NB4 (cell line): ENCODE results near the gene AXL.

Experiments
- CTCF ChIP-seq: IDR thresholded peaks from one replicate; pipeline ENCODE4 v1.5.1; 2012; ENCODE audit warnings: low read depth, low read length
- MAX ChIP-seq: IDR thresholded peaks from 2 replicates; pipeline ENCODE4 v1.6.1; 2011; ENCODE audit warnings: low read depth, low read length
- POLR2A ChIP-seq: IDR thresholded peaks from 2 replicates; pipeline ENCODE4 v1.6.1; 2011; ENCODE audit warnings: mild to moderate bottlenecking; ENCODE audit not compliant: insufficient read length; ENCODE audit errors: extremely low read depth

- no peak for TF ChIP-seq CTCF
- no peak for TF ChIP-seq POLR2A
- TF ChIP-seq MAX = no peak
These were observed 13.7 kb downstream of the AXL start for GRCh38 chr19:41232686-41233085.
